Right lobe of liver (tissue), 4 donors: ENCODE data around the gene FOXF2.

ENCODE experiments used
- POLR2A ChIP-seq: fragments of 450-650 bp; IDR thresholded peaks from one replicate; pipeline ENCODE4 v1.6.1; 2017; ENCODE audit warnings: antibody characterized with exemption, mild to moderate bottlenecking
- TF ChIP-seq, protein P1 (sequence below), 4 donors: fragments of 200-600 bp in 3 of 4; fragments of 450-650 bp in 1 of 4; IDR thresholded peaks; one replicate each; pipeline versions ENCODE4 v1.5.1 to v1.8.0; 2016 to 2022; ENCODE audit warnings: antibody characterized with exemption in 4 of 4, mild to moderate bottlenecking in 2 of 4
- donor health status: DM: no; HTN: no; CAD: no.
- donor health status: DM: no; HTN: no; CAD: no.
- donor health status: DM: no; HTN: yes; CAD: no.

DNA sequence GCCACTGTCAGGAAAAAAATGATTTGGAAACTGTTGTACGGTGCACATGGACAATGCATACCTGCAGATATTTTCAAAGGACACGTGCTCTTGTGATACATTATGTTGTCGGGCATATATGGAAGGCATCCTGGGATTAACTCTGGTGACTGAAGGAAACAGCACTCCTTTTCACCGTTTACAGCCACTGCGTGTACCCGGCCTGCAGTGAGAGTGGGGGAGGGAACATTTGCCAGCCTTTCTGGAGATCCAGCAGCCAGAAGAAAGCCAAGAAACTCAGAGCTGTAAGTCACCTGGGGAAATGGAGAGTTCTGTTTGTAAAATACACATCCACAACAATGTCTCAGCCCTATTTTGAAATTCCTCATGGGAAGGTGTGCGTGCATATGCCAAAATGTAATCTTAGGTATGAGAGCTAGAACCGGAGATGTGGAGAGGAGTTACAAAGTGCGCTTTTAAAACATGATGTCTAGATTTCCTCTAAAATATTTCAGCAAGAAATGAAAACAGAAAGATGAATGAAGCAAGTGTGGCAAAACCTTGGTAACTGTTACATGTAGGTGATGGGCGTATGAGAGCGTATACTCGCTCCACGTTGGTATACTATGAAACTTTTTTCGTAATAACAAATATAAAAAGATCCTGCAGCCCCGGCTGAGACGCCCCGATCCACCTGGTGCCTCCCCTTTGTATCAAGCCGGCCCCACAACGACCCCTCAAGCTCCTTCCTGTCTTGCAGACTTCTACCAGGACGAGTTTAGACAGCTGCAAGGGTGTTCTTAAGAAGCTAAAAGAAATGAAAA lies 8.6 kb upstream of the FOXF2 start:
- TF ChIP-seq, protein P1, sequence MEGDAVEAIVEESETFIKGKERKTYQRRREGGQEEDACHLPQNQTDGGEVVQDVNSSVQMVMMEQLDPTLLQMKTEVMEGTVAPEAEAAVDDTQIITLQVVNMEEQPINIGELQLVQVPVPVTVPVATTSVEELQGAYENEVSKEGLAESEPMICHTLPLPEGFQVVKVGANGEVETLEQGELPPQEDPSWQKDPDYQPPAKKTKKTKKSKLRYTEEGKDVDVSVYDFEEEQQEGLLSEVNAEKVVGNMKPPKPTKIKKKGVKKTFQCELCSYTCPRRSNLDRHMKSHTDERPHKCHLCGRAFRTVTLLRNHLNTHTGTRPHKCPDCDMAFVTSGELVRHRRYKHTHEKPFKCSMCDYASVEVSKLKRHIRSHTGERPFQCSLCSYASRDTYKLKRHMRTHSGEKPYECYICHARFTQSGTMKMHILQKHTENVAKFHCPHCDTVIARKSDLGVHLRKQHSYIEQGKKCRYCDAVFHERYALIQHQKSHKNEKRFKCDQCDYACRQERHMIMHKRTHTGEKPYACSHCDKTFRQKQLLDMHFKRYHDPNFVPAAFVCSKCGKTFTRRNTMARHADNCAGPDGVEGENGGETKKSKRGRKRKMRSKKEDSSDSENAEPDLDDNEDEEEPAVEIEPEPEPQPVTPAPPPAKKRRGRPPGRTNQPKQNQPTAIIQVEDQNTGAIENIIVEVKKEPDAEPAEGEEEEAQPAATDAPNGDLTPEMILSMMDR (IDR thresholded peaks at IDR 0.05), result no peak
- no peak for TF ChIP-seq POLR2A
